DMS153 treated with DMSO at 0.1 percent for 48 hours (cell line): Measurements from ENCODE around the gene NRN1.
"Not testable (repeated sequence)": the region's sequence is repeated elsewhere in the genome, so short reads cannot be mapped to it uniquely, and the experiment has no call there.

Source experiments
- DNase-seq: peaks from one replicate; lab custom pipeline; 2025; ENCODE audit not compliant: unreplicated experiment; lab: John Stamatoyannopoulos, UW

The NRN1 gene

GRCh38 chr6:6006428-6007365 lies at the start of gene NRN1:
Gene NRN1 (minus strand): TSS chr6:6006925. CDS start chr6:6006749, 176 bp downstream.
- DNase-seq: no peak

DNA sequence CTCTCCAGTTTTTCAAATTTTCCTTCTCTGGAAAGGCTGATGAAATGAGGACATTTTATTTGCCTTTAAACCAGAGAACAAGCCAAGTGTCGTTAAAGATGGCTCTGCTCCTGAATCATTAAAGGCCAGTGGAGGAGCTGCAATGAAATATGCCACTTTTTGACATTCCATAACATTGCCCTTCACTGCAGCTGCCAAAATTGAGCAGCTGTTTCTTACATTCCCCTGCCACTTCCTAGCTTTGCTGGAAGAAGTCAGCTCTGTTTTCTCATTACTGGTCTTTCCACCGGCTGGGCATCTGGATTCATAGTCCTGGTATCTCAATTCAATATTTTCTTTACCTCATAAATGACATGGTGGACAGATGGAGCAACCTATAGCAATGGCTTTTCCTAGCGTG lies 45.5 kb upstream of the NRN1 start:
- no peak for DNase-seq

DNA sequence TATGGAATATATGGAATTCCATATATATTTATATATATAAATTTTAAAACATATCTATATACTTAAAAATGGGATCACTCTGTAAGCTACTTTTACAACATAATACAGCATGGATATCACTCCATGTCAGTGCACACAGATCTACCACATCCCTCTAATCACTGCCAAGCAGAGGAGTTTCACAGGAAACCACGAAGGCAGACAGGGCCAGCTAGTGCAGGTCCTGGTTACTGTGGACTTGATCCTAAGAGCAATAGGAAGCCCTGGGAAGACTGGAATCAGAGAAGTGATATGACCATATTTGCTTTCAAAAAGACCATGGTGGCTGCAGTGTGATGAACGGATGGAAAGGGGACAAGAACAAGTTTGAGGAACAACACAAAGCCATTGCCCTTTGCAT lies 40.0 kb upstream of the NRN1 start:
- no peak for DNase-seq

GRCh38 chr6:6039946-6040509 lies 33.3 kb upstream of the NRN1 start:
- no peak for DNase-seq

GRCh38 chr6:6037179-6037578 lies 30.5 kb upstream of the NRN1 start:
- DNase-seq: no peak

- no peak for DNase-seq
Observed at GRCh38 chr6:6033858-6034257, 27.1 kb upstream of the NRN1 start.

DNA sequence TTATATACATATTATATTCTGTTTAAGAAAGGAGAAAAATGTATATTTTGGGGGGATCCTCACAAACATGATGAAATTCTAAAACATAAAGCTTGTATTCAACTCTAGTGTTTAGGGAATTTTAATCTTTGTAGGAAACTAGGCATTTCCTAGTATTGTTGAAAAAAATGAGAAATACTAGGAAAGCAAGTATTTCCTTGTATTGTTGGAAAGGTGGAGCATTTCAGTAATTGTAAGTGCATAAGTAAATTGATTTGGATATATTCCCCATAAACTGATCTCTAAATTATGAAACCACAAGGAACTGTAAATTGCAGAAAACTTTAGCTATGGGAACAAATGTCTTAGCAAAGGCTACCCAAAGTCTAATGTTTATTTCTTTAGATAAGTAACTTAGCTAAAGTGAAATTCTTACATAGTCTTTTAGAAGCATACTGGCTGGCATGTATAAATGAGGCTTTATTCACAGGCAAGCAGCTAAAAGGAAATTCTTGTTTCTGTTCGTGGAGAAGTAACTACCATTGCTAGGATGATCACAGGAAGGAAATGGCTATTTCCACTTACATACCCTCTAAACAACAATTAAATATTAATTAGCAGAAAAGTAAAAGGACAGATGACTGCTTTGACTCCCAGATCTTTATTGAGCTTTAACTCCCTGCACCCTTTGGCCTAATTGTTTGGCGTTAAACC lies 19.9 kb upstream of the NRN1 start:
- DNase-seq: no peak

DNA sequence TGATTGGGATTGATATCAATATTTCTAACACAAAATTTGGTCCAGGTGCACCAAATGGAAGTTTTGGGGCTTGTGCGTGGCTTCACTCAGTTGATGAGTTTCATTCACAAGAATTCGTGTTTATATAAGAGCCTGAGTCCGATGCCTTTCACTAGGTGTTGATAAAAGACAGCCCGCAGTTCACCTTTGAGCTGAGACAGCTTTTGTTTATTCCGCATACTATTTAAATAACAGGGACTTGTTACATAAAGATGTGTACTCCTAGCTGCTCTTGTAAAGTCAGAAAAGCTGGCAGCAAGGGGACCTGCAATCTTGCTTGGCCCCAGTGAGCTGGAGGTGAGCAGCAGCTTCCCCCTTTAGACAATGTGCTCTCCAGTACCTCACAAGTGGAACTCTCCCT lies 19.0 kb upstream of the NRN1 start:
- DNase-seq: no peak

DNA sequence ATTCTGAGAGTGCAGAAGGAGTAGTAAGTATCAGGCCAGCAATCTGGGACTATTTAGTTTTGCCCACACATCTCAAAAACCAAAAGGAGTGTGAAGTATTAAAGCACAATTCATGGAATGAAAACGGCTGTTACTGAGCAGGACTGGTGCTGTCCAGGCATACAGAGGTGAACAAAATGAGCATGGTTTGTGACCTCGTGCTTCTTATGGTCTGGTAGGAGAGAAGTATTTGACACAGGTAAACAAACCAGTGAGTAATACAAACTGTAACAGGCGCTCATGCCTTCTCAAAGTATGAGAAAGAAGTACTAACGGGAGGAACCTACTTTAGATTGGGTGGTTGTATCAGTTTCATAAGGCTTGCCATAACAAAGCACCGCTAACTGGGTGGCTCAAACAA lies 17.5 kb upstream of the NRN1 start:
- no peak for DNase-seq

DNA sequence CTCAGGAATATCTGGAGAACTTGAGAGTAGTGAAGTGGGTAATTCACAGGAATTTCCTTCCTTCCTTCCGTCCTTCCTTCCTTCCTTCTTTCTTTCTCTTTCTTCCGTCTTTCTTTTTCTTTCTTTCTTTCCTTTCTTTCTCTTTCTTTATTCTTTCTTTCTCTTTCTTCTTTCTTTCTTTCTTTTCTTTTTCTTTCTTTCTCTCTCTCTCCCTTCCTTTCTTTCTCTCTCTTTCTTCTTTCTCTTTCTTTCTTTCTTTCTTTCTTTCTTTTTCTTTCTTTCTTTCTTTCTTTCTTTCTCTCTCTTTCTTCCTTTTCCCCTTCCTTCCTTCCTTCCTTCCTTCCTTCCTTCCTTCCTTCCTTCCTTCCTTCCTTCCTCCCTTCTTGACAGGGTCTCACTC lies 16.1 kb upstream of the NRN1 start:
- DNase-seq: not testable (repeated sequence)

GRCh38 chr6:6008648-6009421 lies 2.1 kb upstream of the NRN1 start:
- DNase-seq: peak; percentile 14

- no peak for DNase-seq
Observed at GRCh38 chr6:6008089-6008647, 1.4 kb upstream of the NRN1 start.

GRCh38 chr6:6007366-6008088 lies 802 bp upstream of the NRN1 start:
- DNase-seq: no peak

DNA sequence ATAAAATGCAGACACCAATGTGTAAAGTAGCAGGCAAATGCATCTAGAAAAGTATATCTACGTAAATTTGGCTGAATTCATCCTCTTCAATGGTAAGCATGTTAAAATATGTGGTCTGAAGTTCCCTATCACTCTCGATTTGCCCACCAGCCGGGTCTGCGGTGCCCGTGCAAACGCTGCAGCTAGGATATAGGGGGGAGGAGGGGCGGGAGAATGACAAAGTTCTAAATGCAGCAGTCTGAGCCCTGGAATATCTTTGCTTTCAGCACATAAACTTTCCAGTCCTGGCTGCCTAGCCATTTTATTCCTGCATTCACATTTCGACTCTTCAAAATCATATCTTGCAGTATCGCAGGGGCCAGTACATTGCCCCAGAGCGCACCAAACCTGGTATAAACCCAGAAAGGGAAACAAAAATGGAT lies 708 bp downstream of the NRN1 start:
- DNase-seq: no peak

DNA sequence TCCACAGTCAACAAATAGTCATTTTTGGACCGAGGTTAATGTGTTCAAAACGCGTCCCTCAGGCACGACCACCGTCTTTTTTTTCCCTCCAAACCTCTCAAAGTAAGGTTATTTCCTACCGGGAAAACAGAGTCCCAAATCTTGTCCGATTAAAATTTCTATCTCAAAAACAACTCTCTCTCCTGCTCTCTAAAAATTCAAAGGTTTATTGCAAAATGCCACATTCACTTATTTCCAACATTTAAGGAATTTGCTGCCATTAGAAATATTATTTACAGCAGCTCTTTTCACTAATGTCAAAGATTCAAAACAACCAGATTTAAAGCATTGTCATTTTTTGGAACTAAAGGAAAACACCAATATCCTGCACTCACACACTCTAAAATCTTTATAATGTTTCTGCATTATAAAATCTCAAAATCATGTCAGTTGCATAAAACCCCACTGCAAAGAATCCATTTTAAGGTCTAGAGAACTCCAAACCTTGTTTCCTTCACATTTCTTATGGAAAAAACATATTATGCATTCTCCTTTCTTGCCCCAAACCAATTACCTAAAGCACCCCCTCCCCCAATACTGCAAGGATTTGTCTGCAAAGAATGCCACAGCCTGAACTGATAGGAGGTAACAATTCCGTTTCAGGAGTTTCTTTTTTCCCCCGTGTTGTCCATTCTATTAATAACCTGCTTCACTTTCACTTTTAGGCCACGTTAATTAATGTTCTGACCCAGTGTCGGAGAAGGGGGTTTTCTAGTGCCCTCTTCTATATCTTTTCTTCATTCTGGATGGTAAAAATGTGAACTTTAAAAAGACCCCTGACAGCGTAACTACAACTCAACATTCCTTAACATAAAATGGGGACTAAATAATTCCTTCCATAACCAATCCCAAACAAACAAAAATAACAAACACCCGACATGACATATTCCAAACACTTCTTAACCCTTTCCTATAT lies 1.4 kb downstream of the NRN1 start:
- no peak for DNase-seq

DNA sequence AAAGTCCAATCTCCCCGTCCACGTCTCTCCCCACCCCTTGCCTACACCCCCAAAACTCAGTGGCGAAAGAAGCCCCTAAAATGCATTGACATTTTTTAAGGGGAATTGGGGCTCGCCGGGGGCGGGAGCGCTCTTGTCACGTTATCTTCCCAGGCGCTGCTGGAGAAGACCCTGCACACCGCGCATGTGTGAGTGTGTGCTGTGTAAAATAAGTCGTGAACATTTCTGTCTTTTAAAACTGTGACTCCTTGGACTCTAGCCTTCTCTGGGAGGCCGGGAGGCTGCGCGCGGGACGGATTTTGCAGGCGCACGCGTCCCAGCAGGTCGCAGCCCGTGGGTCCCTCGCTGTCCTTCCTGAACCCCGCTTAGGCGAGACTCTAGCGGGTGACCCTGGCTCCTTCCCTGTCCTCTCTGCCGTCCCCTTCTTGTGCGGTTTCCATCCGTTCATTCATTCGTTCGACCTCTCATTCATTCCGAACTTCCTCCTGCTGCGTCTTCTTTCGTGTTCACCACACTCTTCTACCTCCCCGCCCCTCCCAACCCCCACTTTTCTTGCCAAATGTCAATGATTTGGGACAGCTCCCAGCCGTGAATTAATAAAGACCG lies 2.2 kb downstream of the NRN1 start:
- no peak for DNase-seq

DNA sequence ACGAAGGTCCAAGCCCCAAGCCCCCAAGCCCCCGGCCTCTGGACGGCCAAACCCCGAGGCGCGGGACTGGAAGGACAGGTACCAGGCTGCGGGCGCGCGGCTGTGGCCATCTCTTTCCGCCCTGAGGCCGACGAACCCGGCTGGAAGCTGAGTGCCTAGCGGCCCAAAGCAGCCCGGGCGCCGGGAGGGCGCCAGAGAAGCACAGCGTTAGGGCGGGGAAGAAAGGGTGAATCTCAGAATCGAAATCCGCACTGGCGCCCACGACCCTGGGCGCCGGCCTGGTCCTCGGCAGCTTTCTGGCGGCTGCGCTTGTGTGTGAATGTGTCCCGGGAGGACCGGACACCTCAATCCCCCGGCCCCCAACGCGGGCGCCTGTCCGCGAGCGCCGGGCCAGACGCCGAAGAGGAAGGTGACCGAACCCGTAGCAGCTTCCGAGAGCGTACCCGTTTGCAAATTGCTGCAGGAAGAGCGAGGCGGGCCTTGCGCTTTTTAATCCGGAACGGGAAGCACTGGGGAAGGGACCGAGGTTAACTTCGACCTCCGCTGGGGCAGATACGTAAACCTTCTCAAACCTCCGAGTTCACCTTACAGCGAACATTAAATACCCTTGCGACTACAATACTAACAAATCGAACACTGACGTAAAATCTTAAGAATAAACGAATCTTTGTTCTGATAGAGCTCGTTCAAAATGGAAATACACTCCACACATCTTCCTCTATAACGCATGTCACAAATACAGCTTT lies 2.9 kb downstream of the NRN1 start:
- DNase-seq: peak; percentile 9
